Erythroblast (primary cell): ENCODE data around the gene ZNF581.

Experiments
- GATA1 ChIP-seq: IDR thresholded peaks from 2 replicates; pipeline ENCODE4 v1.6.1; 2011; ENCODE audit warnings: low read depth, mild to moderate bottlenecking, control low read depth, low read length, moderate library complexity
- POLR2A ChIP-seq: IDR thresholded peaks from 2 replicates; pipeline ENCODE4 v1.6.1; 2011; ENCODE audit warnings: mild to moderate bottlenecking, low read length

DNA sequence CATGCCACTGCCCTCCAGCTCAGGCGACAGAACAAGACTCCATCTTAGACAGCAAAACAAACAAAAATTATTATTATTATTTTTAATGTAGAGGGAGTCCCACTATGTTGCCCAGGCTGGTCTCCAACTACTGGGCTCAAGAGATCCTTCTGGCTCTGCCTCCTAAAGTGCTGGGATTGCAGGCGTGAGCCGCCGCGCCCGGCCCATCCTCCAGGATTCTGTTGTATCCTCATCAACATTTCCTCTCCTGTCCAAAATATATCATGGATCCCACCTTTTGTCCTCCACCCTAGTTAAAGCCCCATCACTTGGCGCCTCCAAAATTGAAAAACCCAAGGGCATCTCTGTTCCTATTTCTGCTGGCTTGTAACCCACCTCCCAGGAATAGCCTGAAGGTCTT lies 20.3 kb upstream of the ZNF581 start:
- no peak for TF ChIP-seq POLR2A
- no peak for TF ChIP-seq GATA1
